Spleen (tissue), 11 donors: Measurements from ENCODE around the gene ELOVL1. TPM values are rescaled to one million over a fixed set of nuclear protein-coding genes. Genes with fewer than 3 reads are reported as not detected.

Experiments
- DNase-seq: peaks from one replicate; pipeline ENCODE4 v3.0.0-alpha.2; 2020
- H3K27ac ChIP-seq, 8 donors: fragments of 200-600 bp; sonication (generic) in 7 of 8; 1 replicate in 4 of 8; 2 replicates in 4 of 8; pipeline versions ENCODE4 v1.5.0 to v1.8.0; 2016 to 2021; ENCODE audit warnings: inconsistent platforms in 4 of 8, mild to moderate bottlenecking in 4 of 8, moderate library complexity in 1 of 8
- H3K27me3 ChIP-seq, 7 donors: fragments of 200-600 bp; sonication (generic) in 6 of 7; replicated peaks in 1 of 7; 1 replicate in 4 of 7; 2 replicates in 3 of 7; pipeline versions ENCODE4 v1.5.0 to v1.8.0; 2016 to 2021; ENCODE audit warnings: inconsistent platforms in 3 of 7, mild to moderate bottlenecking in 1 of 7
- H3K36me3 ChIP-seq, 6 donors: fragments of 200-600 bp; sonication (generic) in 5 of 6; 1 replicate in 4 of 6; 2 replicates in 2 of 6; pipeline versions ENCODE4 v1.5.0 to v1.8.0; 2016 to 2021; ENCODE audit warnings: inconsistent platforms in 2 of 6
- H3K4me1 ChIP-seq, 6 donors: fragments of 200-600 bp; sonication (generic) in 5 of 6; 1 replicate in 3 of 6; 2 replicates in 3 of 6; pipeline versions ENCODE4 v1.5.0 to v1.8.0; 2016 to 2021; ENCODE audit warnings: inconsistent platforms in 3 of 6
- H3K4me3 ChIP-seq, 8 donors: fragments of 200-600 bp; sonication (generic) in 7 of 8; 1 replicate in 4 of 8; 2 replicates in 4 of 8; pipeline versions ENCODE4 v1.5.0 to v1.8.0; 2016 to 2021; ENCODE audit warnings: inconsistent platforms in 4 of 8, mild to moderate bottlenecking in 4 of 8, moderate library complexity in 2 of 8
- H3K9me3 ChIP-seq, 8 donors: fragments of 200-600 bp; sonication (generic) in 7 of 8; 1 replicate in 4 of 8; 2 replicates in 4 of 8; pipeline versions ENCODE4 v1.5.0 to v1.8.0; 2016 to 2021; ENCODE audit warnings: inconsistent platforms in 4 of 8
- POLR2A ChIP-seq, 3 donors: fragments of 450-650 bp; IDR thresholded peaks; one replicate each; pipeline ENCODE4 v1.5.1; 2017; ENCODE audit warnings: antibody characterized with exemption in 3 of 3, mild to moderate bottlenecking in 1 of 3
- POLR2AphosphoS5 ChIP-seq, 3 donors: sonication (generic); formaldehyde crosslinking; IDR thresholded peaks; one replicate each; pipeline ENCODE4 v1.5.1; 2017; ENCODE audit warnings: antibody characterized with exemption in 3 of 3
- WGBS, 5 donors: extraction: QIAGEN DNeasy Blood & Tissue Kit in 3 of 5; methylation state at CpG; one replicate each; pipeline versions ENCODE4 v1.1.5 to v1.1.7; 2013 to 2018; 5-methylcytosine and 5-hydroxymethylcytosine counted together
- intact Hi-C: fragments of 100-400 bp; cut with DNase I; formaldehyde crosslinking; loops from one replicate; pipeline ENCODE4 v1.15.0; 2023; ENCODE audit warnings: low total_unique reads
- polyA plus RNA-seq, 3 donors: library from polyadenylated mRNA; stranded (reverse); fragments of 200-250 nt; gene quantifications; one replicate each; pipeline ENCODE4 v1.2.1, GENCODE V29; 2013
- total RNA-seq, 7 donors: library from RNA; depleted of rRNA in 3 of 7; stranded (reverse); fragments of >200 nt in 3 of 7; fragmentation: NEBNext Ultra II Directional in 4 of 7; extraction: Animal tissue kit (Norgen Biotek cat#: 25700) in 4 of 7; gene quantifications; one replicate each; pipeline versions ENCODE4 v1.1.0 to v1.2.1, GENCODE V29; 2016 to 2021
- TF ChIP-seq, protein P1 (sequence below), 11 experiments: fragments of 200-600 bp in 7 of 11; fragments of 450-650 bp in 4 of 11; sonication (generic) in 4 of 11; IDR thresholded peaks in 8 of 11; conservative IDR thresholded peaks in 3 of 11; 1 replicate in 7 of 11; 2 replicates in 4 of 11; pipeline versions ENCODE4 v1.4.0 to v1.8.0; 2016 to 2021; ENCODE audit warnings: antibody characterized with exemption in 11 of 11, inconsistent platforms in 4 of 11, mild to moderate bottlenecking in 1 of 11
- donor health status: healthy with polysubstance abuse.
- donor health status: DM: no; HTN: no; CAD: no; lungs with moderate emphysema.
- donor health status: DM: no; HTN: no; CAD: no.
- donor health status: Bipolar disorder and iron deficiency.
- donor health status: healthy.
- donor health status: DM: no; HTN: no; CAD: no.
- donor health status: DM: yes; HTN: yes; CAD: no.

The ELOVL1 gene
- total and polyA plus RNA-seq, 10 donors, result 38.7 to 78.7 (median 53.3) TPM

DNA sequence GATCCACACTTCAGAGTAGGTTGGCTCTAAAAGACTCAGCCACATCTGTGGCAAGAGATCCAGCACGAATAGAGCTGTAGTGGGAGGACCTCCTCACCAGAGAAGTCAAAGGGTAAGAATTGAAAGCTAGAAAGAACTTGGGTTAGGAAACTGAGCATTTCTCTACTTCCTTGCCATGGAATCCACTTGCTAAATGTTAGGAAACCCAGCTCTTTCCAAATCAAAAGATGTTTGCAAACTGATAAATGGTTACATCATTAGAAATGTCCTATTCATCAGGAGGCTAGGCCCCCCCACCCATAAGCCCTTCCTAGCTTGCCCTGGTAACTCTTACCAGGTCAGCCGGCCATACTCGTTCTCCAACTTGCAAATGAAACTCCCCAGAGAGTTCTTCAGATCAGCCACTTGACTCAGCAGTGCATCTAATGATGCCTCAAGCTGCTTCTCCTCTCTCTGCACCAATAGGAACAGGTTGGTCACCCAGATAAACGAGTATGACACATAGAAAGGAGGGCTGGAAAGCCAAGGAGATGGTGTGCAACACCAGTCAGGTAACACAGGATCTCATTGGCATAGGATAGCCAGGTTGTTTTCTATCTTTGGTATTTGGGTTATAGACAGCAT lies 20.3 kb upstream of the ELOVL1 start:
- Histone ChIP-seq H3K9me3 (no peaks in the 10 kb centered on the region), H3K27me3 (no peaks in the 10 kb centered on the region), H3K4me3 (peak overlapping the region in 2 of 8 donors; percentile 74 to 92), H3K27ac (peak overlapping the region in 3 of 8 donors; percentile 88 to 93 (median 89)), H3K36me3 (peaks cover 22 to 51% (median 43%) of the 10 kb centered on the region in 6 donors), H3K4me1 (peaks cover 18 to 51% (median 34%) of the 10 kb centered on the region in 6 donors)
- 44 to 78% (median 58%) methylated on average over 4 of the region's 4 CpGs for WGBS, 5 donors
- TF ChIP-seq POLR2A (IDR thresholded peaks at IDR 0.05), result no peak
- TF ChIP-seq, protein P1, sequence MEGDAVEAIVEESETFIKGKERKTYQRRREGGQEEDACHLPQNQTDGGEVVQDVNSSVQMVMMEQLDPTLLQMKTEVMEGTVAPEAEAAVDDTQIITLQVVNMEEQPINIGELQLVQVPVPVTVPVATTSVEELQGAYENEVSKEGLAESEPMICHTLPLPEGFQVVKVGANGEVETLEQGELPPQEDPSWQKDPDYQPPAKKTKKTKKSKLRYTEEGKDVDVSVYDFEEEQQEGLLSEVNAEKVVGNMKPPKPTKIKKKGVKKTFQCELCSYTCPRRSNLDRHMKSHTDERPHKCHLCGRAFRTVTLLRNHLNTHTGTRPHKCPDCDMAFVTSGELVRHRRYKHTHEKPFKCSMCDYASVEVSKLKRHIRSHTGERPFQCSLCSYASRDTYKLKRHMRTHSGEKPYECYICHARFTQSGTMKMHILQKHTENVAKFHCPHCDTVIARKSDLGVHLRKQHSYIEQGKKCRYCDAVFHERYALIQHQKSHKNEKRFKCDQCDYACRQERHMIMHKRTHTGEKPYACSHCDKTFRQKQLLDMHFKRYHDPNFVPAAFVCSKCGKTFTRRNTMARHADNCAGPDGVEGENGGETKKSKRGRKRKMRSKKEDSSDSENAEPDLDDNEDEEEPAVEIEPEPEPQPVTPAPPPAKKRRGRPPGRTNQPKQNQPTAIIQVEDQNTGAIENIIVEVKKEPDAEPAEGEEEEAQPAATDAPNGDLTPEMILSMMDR (IDR thresholded peaks at IDR 0.05 in 8 of 11, conservative IDR thresholded peaks at IDR 0.05 in 3 of 11), result no peak
- no peak for TF ChIP-seq POLR2AphosphoS5 (IDR thresholded peaks at IDR 0.05)
- no peak for DNase-seq
- intact Hi-C loops, result no loop called here

DNA sequence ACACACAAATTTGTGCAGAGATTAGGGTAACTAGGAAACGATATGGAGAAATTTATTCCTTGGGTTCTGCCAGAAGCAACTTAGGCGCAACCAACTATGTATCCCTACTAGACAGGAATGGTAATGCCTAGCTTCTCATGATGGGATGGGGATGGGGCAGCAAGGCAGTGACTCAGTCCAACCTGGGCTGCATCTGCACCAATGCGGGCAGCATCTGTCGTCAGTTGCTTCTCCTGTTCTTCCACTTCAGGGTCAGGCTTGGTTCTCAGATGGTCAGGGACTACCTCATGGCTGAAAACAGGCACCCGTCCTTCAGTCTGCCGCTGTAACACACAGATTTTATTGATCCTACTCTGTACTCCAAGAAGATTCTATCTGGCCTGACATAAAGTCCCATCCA lies 18.9 kb upstream of the ELOVL1 start:
- Histone ChIP-seq H3K4me1 (peaks cover 18 to 53% (median 31%) of the 10 kb centered on the region in 6 donors), H3K4me3 (no peak overlapping the region), H3K9me3 (no peaks in the 10 kb centered on the region), H3K27ac (no peak overlapping the region), H3K27me3 (no peaks in the 10 kb centered on the region), H3K36me3 (peaks cover 22 to 65% (median 56%) of the 10 kb centered on the region in 6 donors)
- intact Hi-C loops, result no loop called here
- TF ChIP-seq POLR2A (IDR thresholded peaks at IDR 0.05), result no peak
- no peak for DNase-seq
- 95 to 97% (median 95%) methylated on average over 6 of the region's 6 CpGs for WGBS, 5 donors

DNA sequence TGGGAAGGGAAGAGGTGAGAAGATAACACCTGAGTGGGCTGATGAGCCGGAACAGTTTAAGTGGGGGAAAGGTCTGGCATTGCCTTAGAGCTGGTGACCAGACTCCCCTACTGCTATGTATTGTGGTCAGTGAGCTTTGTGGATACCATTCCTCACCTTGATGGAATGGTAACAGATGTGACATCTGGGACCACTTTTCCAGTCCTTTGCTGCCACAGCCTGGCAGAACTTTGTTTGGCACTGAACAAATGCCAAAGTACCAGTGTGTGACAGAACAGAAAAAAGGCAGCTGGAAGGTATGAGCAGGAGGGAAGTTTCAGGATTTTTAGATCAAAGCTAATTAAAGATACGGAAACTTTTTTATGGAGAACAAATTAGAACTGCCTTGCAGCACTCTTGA lies 15.6 kb upstream of the ELOVL1 start:
- Histone ChIP-seq H3K9me3 (no peaks in the 10 kb centered on the region), H3K4me1 (peaks cover 6 to 33% (median 10%) of the 10 kb centered on the region in 6 donors), H3K27me3 (no peaks in the 10 kb centered on the region), H3K4me3 (no peak overlapping the region), H3K36me3 (peaks cover 22 to 87% (median 60%) of the 10 kb centered on the region in 6 donors), H3K27ac (no peak overlapping the region)
- intact Hi-C loops, result no loop called here
- WGBS, 5 donors, result 74 to 100% (median 95%) methylated on average over 2 of the region's 2 CpGs
- no peak for DNase-seq
- TF ChIP-seq POLR2A (IDR thresholded peaks at IDR 0.05), result no peak

DNA sequence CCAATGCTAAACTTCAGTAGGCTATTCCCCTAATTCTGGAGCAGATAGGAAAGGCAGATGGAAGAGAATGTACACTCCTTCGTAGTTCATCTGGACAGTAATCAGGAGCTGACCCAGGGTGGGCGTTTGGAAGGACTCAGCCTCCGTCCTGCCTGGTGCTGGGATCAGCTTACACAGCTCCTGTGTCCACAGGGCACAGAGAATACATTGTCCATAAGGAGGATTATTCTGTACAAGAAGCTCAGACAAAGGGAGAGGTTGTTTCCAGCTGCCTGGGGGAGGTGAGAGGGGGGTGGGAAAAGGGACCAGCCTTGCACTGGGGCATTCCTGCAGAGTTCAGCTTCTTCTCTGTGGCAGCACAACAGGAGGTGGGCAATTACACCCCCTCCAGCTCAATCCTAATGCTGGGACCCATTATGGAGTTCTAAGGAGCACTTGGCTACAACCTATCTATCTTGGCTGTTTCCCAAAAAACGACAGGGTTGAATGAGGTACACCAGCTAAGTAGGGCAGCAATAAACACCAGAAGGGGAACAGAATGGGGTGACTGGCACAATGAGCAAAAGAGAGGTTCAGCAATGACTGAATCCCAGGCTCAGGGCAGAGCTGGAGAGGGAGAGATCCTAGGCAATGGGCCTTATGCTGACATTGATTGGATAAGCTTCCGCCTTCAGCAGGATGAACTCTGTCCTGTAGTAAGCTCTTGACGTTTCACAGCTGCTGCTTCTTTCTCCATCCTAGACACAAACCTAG lies 14.4 kb upstream of the ELOVL1 start:
- TF ChIP-seq POLR2AphosphoS5 (IDR thresholded peaks at IDR 0.05) (no peak), POLR2A (IDR thresholded peaks at IDR 0.05) (no peak)
- TF ChIP-seq, protein P1 (IDR thresholded peaks at IDR 0.05 in 8 of 11, conservative IDR thresholded peaks at IDR 0.05 in 3 of 11), result no peak
- Histone ChIP-seq H3K4me1 (peaks cover 0 to 20% (median 0%) of the 10 kb centered on the region in 6 donors), H3K9me3 (no peaks in the 10 kb centered on the region), H3K4me3 (no peak overlapping the region), H3K27me3 (no peaks in the 10 kb centered on the region), H3K36me3 (peaks cover 22 to 86% (median 58%) of the 10 kb centered on the region in 6 donors), H3K27ac (peak overlapping the region in 4 of 8 donors; percentile 8 to 61 (median 31))
- 76 to 82% (median 80%) methylated on average over 6 of the region's 6 CpGs for WGBS, 5 donors
- no peak for DNase-seq
- intact Hi-C loops, result no loop called here

DNA sequence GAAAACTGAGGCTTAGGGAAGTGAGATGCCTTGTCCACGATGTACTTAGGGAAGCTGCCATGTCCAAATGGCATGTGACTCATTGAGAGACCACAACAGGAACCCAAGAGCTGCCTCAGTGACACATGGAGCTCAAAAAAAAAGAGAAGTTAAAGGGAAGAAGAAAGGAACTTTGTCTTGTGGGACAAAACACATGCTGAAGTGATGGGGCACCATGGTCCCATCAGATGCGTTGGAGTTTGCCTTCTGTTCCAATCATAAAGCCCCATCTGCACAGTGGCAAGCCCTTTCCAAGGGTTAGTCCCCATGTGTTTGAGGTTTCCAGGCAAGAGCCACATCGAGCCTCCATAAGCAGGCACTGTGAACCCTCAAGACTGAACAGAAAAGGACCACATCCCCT lies 13.8 kb upstream of the ELOVL1 start:
- peaks cover 0 to 18% (median 0%) of the 10 kb centered on the region in 6 donors for H3K4me1 ChIP-seq
- H3K27me3 ChIP-seq, result no peaks in the 10 kb centered on the region
- no peak overlapping the region for H3K4me3 ChIP-seq
- H3K27ac ChIP-seq, result peak overlapping the region in 4 of 8 donors; percentile 8 to 61 (median 31)
- 47 to 68% (median 53%) methylated on average over 3 of the region's 3 CpGs for WGBS, 5 donors
- TF ChIP-seq POLR2AphosphoS5 (IDR thresholded peaks at IDR 0.05), result no peak
- TF ChIP-seq, protein P1 (IDR thresholded peaks at IDR 0.05 in 8 of 11, conservative IDR thresholded peaks at IDR 0.05 in 3 of 11), result no peak
- no peak for TF ChIP-seq POLR2A (IDR thresholded peaks at IDR 0.05)
- no peak for DNase-seq
- intact Hi-C loops, result no loop called here
- peaks cover 18 to 80% (median 52%) of the 10 kb centered on the region in 6 donors for H3K36me3 ChIP-seq
- no peaks in the 10 kb centered on the region for H3K9me3 ChIP-seq
